AG04450 (cell line): ENCODE data around the gene TPX2. TPM values are rescaled to one million over a fixed set of nuclear protein-coding genes. Genes with fewer than 3 reads are reported as not detected.
A peak's percentile ranks its signal among the peaks of the same experiment; 100 is the strongest.

Source experiments
- CTCF ChIA-PET: fragments of 300-600, 350-600 bp; formaldehyde crosslinking; extraction: SDS; loops from one replicate; lab custom pipeline; 2022; ENCODE audit warnings: antibody characterized with exemption, inconsistent platforms; lab: Charles Lee
- POLR2A ChIA-PET: fragments of 350-600 bp; formaldehyde crosslinking; extraction: SDS; loops from one replicate; lab custom pipeline; 2021; ENCODE audit warnings: antibody characterized with exemption, inconsistent platforms; lab: Yijun Ruan, JAX
- DNase-seq: peaks from one replicate; pipeline ENCODE4 v3.0.0-alpha.2; 2011; ENCODE audit warnings: low read depth, low spot score
- H3K27ac ChIP-seq: one replicate; pipeline ENCODE4 v1.5.1; 2012; ENCODE audit warnings: low read depth, low read length, control low read depth
- H3K27me3 ChIP-seq: one replicate; pipeline ENCODE4 v1.6.0; 2012; ENCODE audit warnings: low read length; ENCODE audit not compliant: control insufficient read depth, insufficient read depth
- H3K4me3 ChIP-seq: 2 replicates; pipeline ENCODE4 v1.5.1; 2011; ENCODE audit warnings: mild to moderate bottlenecking, low read depth, low read length, control low read depth
- H3K9me3 ChIP-seq: 2 replicates; pipeline ENCODE4 v1.5.1; 2012; ENCODE audit warnings: low read length; ENCODE audit not compliant: control insufficient read depth, insufficient read depth
- CTCF ChIP-seq: IDR thresholded peaks from 2 replicates; pipeline ENCODE4 v1.5.1; 2011; ENCODE audit warnings: low read depth, low read length, control low read depth, inconsistent platforms
- polyA plus RNA-seq: library from polyadenylated mRNA; depleted of rRNA; stranded (reverse); fragments of >200 nt; gene quantifications from 2 replicates; pipeline ENCODE4 v1.2.3, GENCODE V29; 2011

TPX2 gene
- polyA plus RNA-seq, 1 experiment, result 24.4 TPM

GRCh38 chr20:31842471-31843157 lies 103.5 kb downstream of the TPX2 start:
- POLR2A ChIA-PET, result no interaction called here
- Histone ChIP-seq H3K4me3 (no peak overlapping the region), H3K27me3 (peaks cover 7% of the 10 kb centered on the region), H3K27ac (peak overlapping the region; percentile 2), H3K9me3 (no peaks in the 10 kb centered on the region)
- 0 out of 2 replicates have a peak, but pooled peaks have one; percentile 5 for TF ChIP-seq CTCF
- no peak for DNase-seq
- CTCF ChIA-PET, result interaction anchor here (1.0 to 1.1 kb wide), 3 partner anchors 10 to 12 kb away, joined by 3 to 4 read pairs (median 4); no protein-coding TSS in a partner anchor

- no peak overlapping the region for H3K4me3 ChIP-seq
- no peak for TF ChIP-seq CTCF
- H3K9me3 ChIP-seq, result no peaks in the 10 kb centered on the region
- ChIA-PET POLR2A (no interaction called here), CTCF (interaction anchor here (1.0 kb wide), 1 partner anchor 9 kb away, joined by 4 read pairs; no protein-coding TSS in a partner anchor)
- no peak for DNase-seq
- H3K27ac ChIP-seq, result no peak overlapping the region
- peaks cover 13% of the 10 kb centered on the region for H3K27me3 ChIP-seq
These were observed 104.2 kb downstream of the TPX2 start for GRCh38 chr20:31843288-31843687.

GRCh38 chr20:31843881-31844280 lies 104.8 kb downstream of the TPX2 start:
- no peak overlapping the region for H3K4me3 ChIP-seq
- CTCF ChIA-PET, result interaction anchor here (0.7 kb wide), 1 partner anchor 9 kb away, joined by 3 read pairs; no protein-coding TSS in a partner anchor
- no peak for DNase-seq
- no peak overlapping the region for H3K27ac ChIP-seq
- POLR2A ChIA-PET, result no interaction called here
- no peak for TF ChIP-seq CTCF
- no peaks in the 10 kb centered on the region for H3K9me3 ChIP-seq
- H3K27me3 ChIP-seq, result peaks cover 18% of the 10 kb centered on the region

- peaks cover 28% of the 10 kb centered on the region for H3K27me3 ChIP-seq
- H3K4me3 ChIP-seq, result no peak overlapping the region
- no peak overlapping the region for H3K27ac ChIP-seq
- no peaks in the 10 kb centered on the region for H3K9me3 ChIP-seq
- CTCF ChIA-PET, result interaction anchor here (0.9 to 1.2 kb wide), 2 partner anchors 11 to 21 kb away, joined by 6 to 7 read pairs; no protein-coding TSS in a partner anchor
- TF ChIP-seq CTCF, result no peak
- no peak for DNase-seq
- POLR2A ChIA-PET, result no interaction called here
These were observed 105.7 kb downstream of the TPX2 start for GRCh38 chr20:31844737-31845299.
